22Rv1 (cell line): ENCODE results near the gene LZTR1.

Source experiments
- ZFX ChIP-seq: fragments of 450-650 bp; IDR thresholded peaks from 2 replicates; pipeline ENCODE4 v1.6.1; 2017; ENCODE audit warnings: antibody characterized with exemption, borderline replicate concordance
- TF ChIP-seq, protein P1 (sequence below): fragments of 450-650 bp; IDR thresholded peaks from 2 replicates; pipeline ENCODE4 v1.5.1; 2017; ENCODE audit warnings: mild to moderate bottlenecking

DNA sequence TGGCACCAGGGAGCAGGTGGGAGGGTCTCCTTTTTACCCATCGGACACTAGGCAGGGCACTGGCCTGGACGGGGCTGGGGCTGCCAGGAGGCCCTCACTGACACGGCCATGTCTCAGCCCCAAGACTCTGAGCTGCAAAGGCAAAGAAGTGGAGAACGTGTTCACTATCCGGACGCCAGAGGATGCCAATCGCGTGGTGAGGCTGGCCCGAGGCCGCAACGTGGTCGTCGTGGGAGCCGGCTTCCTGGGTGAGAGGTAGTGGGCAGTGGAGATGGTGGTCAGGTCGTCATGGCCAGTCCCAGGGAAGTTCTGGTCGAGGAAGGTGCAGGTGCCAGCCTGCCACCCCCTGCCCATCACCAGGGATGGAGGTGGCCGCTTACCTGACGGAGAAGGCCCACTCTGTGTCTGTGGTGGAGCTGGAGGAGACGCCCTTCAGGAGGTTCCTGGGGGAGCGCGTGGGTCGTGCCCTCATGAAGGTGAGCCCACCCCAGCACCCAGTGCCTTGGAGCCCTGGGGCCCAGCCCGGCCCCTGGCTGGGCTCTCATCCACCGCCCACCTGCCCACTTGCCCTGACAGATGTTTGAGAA lies 5.7 kb upstream of the LZTR1 start:
- TF ChIP-seq, protein P1, sequence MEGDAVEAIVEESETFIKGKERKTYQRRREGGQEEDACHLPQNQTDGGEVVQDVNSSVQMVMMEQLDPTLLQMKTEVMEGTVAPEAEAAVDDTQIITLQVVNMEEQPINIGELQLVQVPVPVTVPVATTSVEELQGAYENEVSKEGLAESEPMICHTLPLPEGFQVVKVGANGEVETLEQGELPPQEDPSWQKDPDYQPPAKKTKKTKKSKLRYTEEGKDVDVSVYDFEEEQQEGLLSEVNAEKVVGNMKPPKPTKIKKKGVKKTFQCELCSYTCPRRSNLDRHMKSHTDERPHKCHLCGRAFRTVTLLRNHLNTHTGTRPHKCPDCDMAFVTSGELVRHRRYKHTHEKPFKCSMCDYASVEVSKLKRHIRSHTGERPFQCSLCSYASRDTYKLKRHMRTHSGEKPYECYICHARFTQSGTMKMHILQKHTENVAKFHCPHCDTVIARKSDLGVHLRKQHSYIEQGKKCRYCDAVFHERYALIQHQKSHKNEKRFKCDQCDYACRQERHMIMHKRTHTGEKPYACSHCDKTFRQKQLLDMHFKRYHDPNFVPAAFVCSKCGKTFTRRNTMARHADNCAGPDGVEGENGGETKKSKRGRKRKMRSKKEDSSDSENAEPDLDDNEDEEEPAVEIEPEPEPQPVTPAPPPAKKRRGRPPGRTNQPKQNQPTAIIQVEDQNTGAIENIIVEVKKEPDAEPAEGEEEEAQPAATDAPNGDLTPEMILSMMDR, result no peak
- no peak for TF ChIP-seq ZFX
